CD4-positive, alpha-beta T cell treated with Interleukin-10 for 1 hour (primary cell): ENCODE results near the gene UQCC5.

Source experiments
- DNase-seq: peaks from one replicate; pipeline ENCODE4 v3.0.0-alpha.2; 2020

The UQCC5 gene

GRCh38 chr3:52574056-52574965 is 37.9 kb downstream of the UQCC5 start:
- DNase-seq = no peak
